SU-DHL-6 (cell line): ENCODE data around the gene PPP1R13L.

Experiments
- H2AFZ ChIP-seq: fragments of 200-600 bp; sonication (generic); 2 replicates; pipeline ENCODE4 v1.6.1; 2014; ENCODE audit warnings: low read depth, mild to moderate bottlenecking, moderate library complexity, mixed read lengths, antibody characterized with exemption, low read length; ENCODE audit not compliant: severe bottlenecking
- H3F3A ChIP-seq: fragments of 200-600 bp; shearing (Covaris generic); 2 replicates; pipeline ENCODE4 v1.6.0; 2016; ENCODE audit warnings: antibody characterized with exemption, mild to moderate bottlenecking; ENCODE audit not compliant: insufficient read depth
- H3K27ac ChIP-seq: fragments of 200-600 bp; sonication (generic); 2 replicates; pipeline ENCODE4 v1.5.1; 2016; ENCODE audit warnings: low read depth, mild to moderate bottlenecking, low read length, moderate library complexity, mixed read lengths
- H3K27me3 ChIP-seq: fragments of 200-600 bp; sonication (generic), shearing (Covaris generic); 2 replicates; pipeline ENCODE4 v1.6.0; 2014; ENCODE audit warnings: mild to moderate bottlenecking, low read length
- H3K36me3 ChIP-seq: fragments of 200-600 bp; sonication (generic); 2 replicates; pipeline ENCODE4 v1.6.1; 2014; ENCODE audit warnings: mild to moderate bottlenecking, low read length, mixed read lengths
- H3K4me2 ChIP-seq: fragments of 300-600, 200-600 bp; shearing (Covaris generic), sonication (generic); 2 replicates; pipeline ENCODE4 v1.6.0; 2014; ENCODE audit warnings: low read length, low read depth, mild to moderate bottlenecking; ENCODE audit not compliant: poor library complexity, severe bottlenecking
- H3K4me3 ChIP-seq: fragments of 200-600 bp; sonication (generic); 2 replicates; pipeline ENCODE4 v1.5.1; 2014; ENCODE audit warnings: antibody characterized with exemption, low read length, mild to moderate bottlenecking, mixed read lengths; ENCODE audit not compliant: insufficient read depth, poor library complexity, severe bottlenecking
- H3K79me2 ChIP-seq: fragments of 200-600 bp; sonication (generic); 2 replicates; pipeline ENCODE4 v1.6.1; 2014; ENCODE audit warnings: mild to moderate bottlenecking, low read length, moderate library complexity; ENCODE audit not compliant: insufficient read depth
- H3K9ac ChIP-seq: fragments of 200-600 bp; sonication (generic); 2 replicates; pipeline ENCODE4 v1.7.0; 2014; ENCODE audit warnings: mild to moderate bottlenecking, low read length
- H3K9me2 ChIP-seq: fragments of 200-600 bp; sonication (generic); replicated peaks from 2 replicates; pipeline ENCODE4 v1.6.1; 2014; ENCODE audit warnings: low read length; ENCODE audit not compliant: insufficient read depth
- H3K9me3 ChIP-seq: fragments of 200-600 bp; sonication (generic); 2 replicates; pipeline ENCODE4 v1.6.1; 2014; ENCODE audit warnings: low read length, mixed read lengths; ENCODE audit not compliant: insufficient read depth
- H4K20me1 ChIP-seq: fragments of 200-600 bp; sonication (generic); 2 replicates; pipeline ENCODE4 v1.6.1; 2014; ENCODE audit warnings: low read depth, mild to moderate bottlenecking, antibody characterized with exemption, low read length, moderate library complexity, mixed read lengths
- EZH2phosphoT487 ChIP-seq: fragments of 200-600 bp; sonication (generic), shearing (Covaris generic); conservative IDR thresholded peaks from 2 replicates; pipeline ENCODE4 v1.6.1; 2018; ENCODE audit warnings: mild to moderate bottlenecking, antibody characterized with exemption, low read length, moderate library complexity, mixed read lengths
- TF ChIP-seq, protein P1 (sequence below): fragments of 200-600 bp; sonication (generic); IDR thresholded peaks from one replicate; pipeline ENCODE4 v1.5.1; 2017; ENCODE audit warnings: antibody characterized with exemption, mild to moderate bottlenecking, low read length, moderate library complexity; ENCODE audit not compliant: insufficient read depth, poor library complexity, severe bottlenecking

PPP1R13L gene

DNA sequence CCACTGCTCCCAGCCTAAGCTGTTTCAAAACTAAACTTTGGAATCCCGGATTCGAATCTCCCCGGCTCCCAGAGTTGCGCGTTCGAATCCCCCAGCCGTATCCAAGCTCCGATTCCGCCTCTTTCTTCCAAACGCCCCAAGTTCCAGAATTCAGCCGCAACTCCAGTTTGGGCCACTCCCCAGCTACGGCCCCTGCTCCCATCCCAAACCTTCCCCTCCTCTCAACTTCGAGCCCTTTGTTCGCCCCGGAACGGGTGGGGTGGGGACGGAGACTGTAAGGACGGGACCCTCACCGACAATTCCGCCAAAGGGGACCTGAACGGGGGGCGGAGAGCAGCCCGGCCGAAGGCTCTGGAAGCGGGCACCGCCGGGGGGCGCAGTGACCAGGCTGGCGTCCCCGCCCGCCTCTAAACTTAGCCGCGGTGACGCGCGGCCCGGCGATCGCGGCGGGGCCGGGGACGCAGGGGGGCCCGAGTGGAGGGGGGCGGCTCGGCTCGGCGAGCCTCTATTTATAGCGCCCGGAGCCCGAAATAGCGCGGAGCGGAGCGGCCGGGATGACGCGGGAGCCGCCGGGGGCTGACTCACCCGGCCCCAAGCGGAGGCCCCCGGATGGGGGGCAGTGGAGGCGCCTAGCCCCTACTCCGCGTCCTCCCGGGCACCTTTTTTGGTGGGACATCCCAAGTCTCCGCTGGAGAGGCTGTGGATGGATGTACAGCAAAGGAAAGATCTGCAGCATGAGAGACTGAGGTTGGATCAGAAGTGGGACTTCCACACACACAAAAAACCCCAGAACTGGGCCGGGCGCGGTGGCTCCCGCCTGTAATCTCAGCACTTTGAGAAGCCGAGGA lies 23.7 kb upstream of the PPP1R13L start:
- H3K79me2 ChIP-seq: no peaks in the 10 kb centered on the region
- no peaks in the 10 kb centered on the region for H3K27me3 ChIP-seq
- H4K20me1 ChIP-seq: no peaks in the 10 kb centered on the region
- H3K4me2 ChIP-seq: peak overlapping the region; percentile 24
- no peaks in the 10 kb centered on the region for H3K36me3 ChIP-seq
- no peaks in the 10 kb centered on the region for H3K9me2 ChIP-seq
- no peak overlapping the region for H2AFZ ChIP-seq
- H3F3A ChIP-seq: peaks cover 14% of the 10 kb centered on the region
- H3K27ac ChIP-seq: no peak overlapping the region
- no peak overlapping the region for H3K9ac ChIP-seq
- TF ChIP-seq, protein P1, sequence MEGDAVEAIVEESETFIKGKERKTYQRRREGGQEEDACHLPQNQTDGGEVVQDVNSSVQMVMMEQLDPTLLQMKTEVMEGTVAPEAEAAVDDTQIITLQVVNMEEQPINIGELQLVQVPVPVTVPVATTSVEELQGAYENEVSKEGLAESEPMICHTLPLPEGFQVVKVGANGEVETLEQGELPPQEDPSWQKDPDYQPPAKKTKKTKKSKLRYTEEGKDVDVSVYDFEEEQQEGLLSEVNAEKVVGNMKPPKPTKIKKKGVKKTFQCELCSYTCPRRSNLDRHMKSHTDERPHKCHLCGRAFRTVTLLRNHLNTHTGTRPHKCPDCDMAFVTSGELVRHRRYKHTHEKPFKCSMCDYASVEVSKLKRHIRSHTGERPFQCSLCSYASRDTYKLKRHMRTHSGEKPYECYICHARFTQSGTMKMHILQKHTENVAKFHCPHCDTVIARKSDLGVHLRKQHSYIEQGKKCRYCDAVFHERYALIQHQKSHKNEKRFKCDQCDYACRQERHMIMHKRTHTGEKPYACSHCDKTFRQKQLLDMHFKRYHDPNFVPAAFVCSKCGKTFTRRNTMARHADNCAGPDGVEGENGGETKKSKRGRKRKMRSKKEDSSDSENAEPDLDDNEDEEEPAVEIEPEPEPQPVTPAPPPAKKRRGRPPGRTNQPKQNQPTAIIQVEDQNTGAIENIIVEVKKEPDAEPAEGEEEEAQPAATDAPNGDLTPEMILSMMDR: no peak
- no peak for TF ChIP-seq EZH2phosphoT487
- H3K9me3 ChIP-seq: no peaks in the 10 kb centered on the region
- H3K4me3 ChIP-seq: no peak overlapping the region

DNA sequence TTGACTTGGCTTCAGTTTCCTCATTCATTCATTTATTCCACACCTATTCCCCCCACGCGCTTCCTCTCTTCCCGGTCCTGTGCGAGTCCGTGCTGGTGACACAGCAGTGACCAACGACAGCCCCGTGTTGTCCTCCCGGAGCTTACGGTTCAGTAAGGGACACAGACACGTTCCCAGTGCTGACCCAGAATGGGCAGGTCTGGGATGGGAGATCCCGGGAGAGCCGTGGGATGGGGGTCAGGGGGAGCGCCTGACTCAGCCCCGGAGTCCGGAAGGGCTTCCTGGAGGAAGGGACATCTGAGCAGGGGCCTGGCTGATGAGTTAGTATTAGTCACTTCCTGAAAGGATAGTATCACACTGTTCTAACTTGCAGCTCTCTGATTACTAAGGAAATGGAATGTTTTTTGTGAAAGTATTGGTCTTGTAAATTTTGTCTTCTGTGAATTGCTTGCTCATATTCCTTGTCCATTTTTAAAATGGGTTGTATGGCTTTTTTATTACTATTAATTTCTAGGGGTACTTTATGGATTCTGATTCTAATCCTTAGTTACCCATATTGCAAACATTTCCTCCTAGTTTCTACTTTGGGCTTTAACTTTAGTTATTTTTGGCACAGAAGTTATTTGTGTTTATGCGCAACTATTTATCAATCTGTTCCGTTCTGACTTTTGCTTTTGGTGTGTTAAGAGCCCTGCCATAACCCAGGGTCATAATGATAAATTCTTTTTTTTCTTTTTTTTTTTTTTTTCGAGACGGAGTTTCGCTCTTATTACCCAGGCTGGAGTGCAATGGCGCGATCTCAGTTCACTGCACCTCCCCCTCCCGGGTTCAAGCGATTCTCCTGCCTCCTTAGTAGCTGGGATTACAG lies 19.6 kb upstream of the PPP1R13L start:
- no peaks in the 10 kb centered on the region for H3K27me3 ChIP-seq

DNA sequence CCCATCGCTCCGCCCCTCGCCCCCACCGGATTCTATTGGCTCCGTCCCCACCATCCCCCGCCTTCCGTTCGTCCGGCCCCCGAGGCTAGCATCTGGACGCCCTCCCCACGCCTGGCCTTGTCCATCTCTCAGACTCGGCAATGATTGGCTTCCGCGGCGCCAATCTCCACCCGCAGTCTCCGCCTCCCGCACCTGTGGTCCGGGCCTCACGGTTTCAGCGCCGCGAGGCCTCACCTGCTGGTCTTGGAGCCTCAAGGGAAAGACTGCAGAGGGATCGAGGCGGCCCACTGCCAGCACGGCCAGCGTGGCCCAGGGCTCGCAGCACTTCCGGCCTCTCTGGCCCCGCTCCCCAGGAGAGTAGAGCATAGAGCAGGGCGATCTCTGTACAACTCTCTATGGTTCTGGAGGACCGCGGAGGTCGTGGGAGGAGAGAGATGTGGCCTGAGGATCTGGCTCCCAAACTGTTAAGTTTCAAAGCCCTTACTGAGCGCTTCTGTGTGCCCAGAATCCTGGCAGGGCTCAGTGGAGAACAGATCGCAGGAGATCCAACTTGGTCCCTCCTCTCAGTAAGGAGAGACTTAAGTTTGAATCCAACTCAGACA lies 18.8 kb upstream of the PPP1R13L start, which contains the start of gene ERCC1:
Gene ERCC1, minus strand, starts transcription at position 329 of the 602 bp plus-strand sequence. CDS start 543 bp downstream, outside the sequence.
- peak within 1 kb of the TSS; percentile 91 for H3K4me2 ChIP-seq
- no peaks in the 10 kb centered on the region for H3K79me2 ChIP-seq
- H3K4me3 ChIP-seq: peak within 1 kb of the TSS; percentile 64
- TF ChIP-seq, protein P1: no peak
- no peak for TF ChIP-seq EZH2phosphoT487
- H3K9ac ChIP-seq: peak within 1 kb of the TSS; percentile 71
- H3K9me3 ChIP-seq: no peaks in the 10 kb centered on the region
- H3F3A ChIP-seq: peaks cover 18% of the 10 kb centered on the region
- no peaks in the 10 kb centered on the region for H3K9me2 ChIP-seq
- no peaks in the 10 kb centered on the region for H4K20me1 ChIP-seq
- H3K27me3 ChIP-seq: no peaks in the 10 kb centered on the region
- H3K36me3 ChIP-seq: no peaks in the 10 kb centered on the region
- peak within 1 kb of the TSS; percentile 61 for H2AFZ ChIP-seq
- H3K27ac ChIP-seq: peak within 1 kb of the TSS; percentile 61

More for the DNA sequence above, 19.6 kb upstream of the PPP1R13L start:
- peak overlapping the region; percentile 71 for H3K9ac ChIP-seq
- no peaks in the 10 kb centered on the region for H3K79me2 ChIP-seq
- H3K27ac ChIP-seq: peak overlapping the region; percentile 61
- H4K20me1 ChIP-seq: no peaks in the 10 kb centered on the region
- no peaks in the 10 kb centered on the region for H3K9me3 ChIP-seq
- TF ChIP-seq, protein P1: no peak
- no peak for TF ChIP-seq EZH2phosphoT487
- H3K9me2 ChIP-seq: no peaks in the 10 kb centered on the region
- H3K4me2 ChIP-seq: peak overlapping the region; percentile 91
- peaks cover 18% of the 10 kb centered on the region for H3F3A ChIP-seq
- H3K36me3 ChIP-seq: no peaks in the 10 kb centered on the region
- H2AFZ ChIP-seq: peak overlapping the region; percentile 61
- peak overlapping the region; percentile 64 for H3K4me3 ChIP-seq
